ENCODE data around the gene GRAMD4.

DNA sequence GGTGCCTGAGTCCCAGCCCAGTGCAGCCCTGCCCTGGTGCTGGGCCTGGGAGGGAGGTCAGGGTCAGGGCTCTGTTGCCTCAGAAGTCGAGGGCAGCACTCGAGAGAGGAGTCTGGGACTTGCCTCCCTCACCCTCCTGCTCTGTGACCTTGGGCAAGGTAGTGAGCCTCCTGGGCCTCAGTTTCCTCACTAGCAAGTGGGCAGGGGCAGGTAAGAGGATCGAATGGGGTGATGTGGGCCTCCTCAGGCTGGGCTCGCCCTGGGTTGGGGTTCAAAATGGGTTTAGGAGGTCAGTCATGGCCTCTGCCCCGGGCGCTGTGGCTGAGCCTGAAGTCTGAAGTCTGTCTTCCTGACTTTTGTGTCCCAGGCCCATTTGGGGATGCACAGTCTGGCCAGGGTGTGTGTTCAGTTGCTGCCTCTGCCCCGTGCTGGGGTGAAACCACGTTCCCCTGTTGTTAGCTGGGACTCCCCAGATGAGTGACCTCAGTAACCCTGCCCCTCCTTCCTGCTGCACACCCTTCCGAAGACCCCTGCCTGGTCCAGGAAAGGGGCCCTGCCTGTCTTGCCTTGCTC lies 41.8 kb upstream of the GRAMD4 start:
- TF ChIP-seq, protein P1, sequence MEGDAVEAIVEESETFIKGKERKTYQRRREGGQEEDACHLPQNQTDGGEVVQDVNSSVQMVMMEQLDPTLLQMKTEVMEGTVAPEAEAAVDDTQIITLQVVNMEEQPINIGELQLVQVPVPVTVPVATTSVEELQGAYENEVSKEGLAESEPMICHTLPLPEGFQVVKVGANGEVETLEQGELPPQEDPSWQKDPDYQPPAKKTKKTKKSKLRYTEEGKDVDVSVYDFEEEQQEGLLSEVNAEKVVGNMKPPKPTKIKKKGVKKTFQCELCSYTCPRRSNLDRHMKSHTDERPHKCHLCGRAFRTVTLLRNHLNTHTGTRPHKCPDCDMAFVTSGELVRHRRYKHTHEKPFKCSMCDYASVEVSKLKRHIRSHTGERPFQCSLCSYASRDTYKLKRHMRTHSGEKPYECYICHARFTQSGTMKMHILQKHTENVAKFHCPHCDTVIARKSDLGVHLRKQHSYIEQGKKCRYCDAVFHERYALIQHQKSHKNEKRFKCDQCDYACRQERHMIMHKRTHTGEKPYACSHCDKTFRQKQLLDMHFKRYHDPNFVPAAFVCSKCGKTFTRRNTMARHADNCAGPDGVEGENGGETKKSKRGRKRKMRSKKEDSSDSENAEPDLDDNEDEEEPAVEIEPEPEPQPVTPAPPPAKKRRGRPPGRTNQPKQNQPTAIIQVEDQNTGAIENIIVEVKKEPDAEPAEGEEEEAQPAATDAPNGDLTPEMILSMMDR (IDR thresholded peaks at IDR 0.05), result no peak
- TF ChIP-seq POLR2A (IDR thresholded peaks at IDR 0.05), result no peak

All from breast epithelium (tissue), 3 donors.